HepG2 (cell line): Measurements from ENCODE around the gene AVPR2.

Experiments
- ATF2 ChIP-seq: sonication (generic); formaldehyde crosslinking; IDR thresholded peaks from 2 replicates; pipeline ENCODE4 v1.4.0; 2020; ENCODE audit warnings: missing genetic modification reagents
- EZH2 ChIP-seq: conservative IDR thresholded peaks from 2 replicates; pipeline ENCODE4 v1.6.1; 2012; ENCODE audit warnings: mild to moderate bottlenecking, low read depth, low read length, moderate library complexity
- NR2C2 ChIP-seq: sonication (generic); formaldehyde crosslinking; IDR thresholded peaks from 2 replicates; pipeline ENCODE4 v1.4.0; 2020; ENCODE audit warnings: missing genetic modification reagents, mild to moderate bottlenecking, moderate library complexity, borderline replicate concordance
- PHF5A ChIP-seq: IDR thresholded peaks from one replicate; pipeline ENCODE4 v1.6.1; 2018; ENCODE audit warnings: low read depth, missing genetic modification reagents; ENCODE audit not compliant: unreplicated experiment
- POLR2A ChIP-seq, 2 experiments: IDR thresholded peaks; 2 replicates each; pipeline ENCODE4 v1.6.1; 2011; ENCODE audit warnings: low read depth in 2 of 2, low read length in 2 of 2, mild to moderate bottlenecking in 1 of 2, moderate library complexity in 1 of 2; ENCODE audit not compliant: insufficient read depth in 1 of 2
- PRDM10 ChIP-seq: sonication (generic); formaldehyde crosslinking; IDR thresholded peaks from 2 replicates; pipeline ENCODE4 v1.4.0; 2020; ENCODE audit warnings: low read depth, missing genetic modification reagents
- RBAK ChIP-seq: sonication (generic); formaldehyde crosslinking; IDR thresholded peaks from 2 replicates; pipeline ENCODE4 v1.5.1; 2020; ENCODE audit warnings: mild to moderate bottlenecking, missing genetic modification reagents
- TP53 ChIP-seq: sonication (generic); formaldehyde crosslinking; conservative IDR thresholded peaks from 2 replicates; pipeline ENCODE4 v1.4.0; 2020; ENCODE audit warnings: missing genetic modification reagents
- ZBTB3 ChIP-seq: sonication (generic); formaldehyde crosslinking; IDR thresholded peaks from 2 replicates; pipeline ENCODE4 v1.4.0; 2020; ENCODE audit warnings: low read depth, mild to moderate bottlenecking, moderate library complexity, missing genetic modification reagents, borderline replicate concordance
- ZNF30 ChIP-seq: sonication (generic); formaldehyde crosslinking; IDR thresholded peaks from 2 replicates; pipeline ENCODE4 v1.5.0; 2020; ENCODE audit warnings: mild to moderate bottlenecking, missing genetic modification reagents
- ZNF317 ChIP-seq: sonication (generic); formaldehyde crosslinking; IDR thresholded peaks from 2 replicates; pipeline ENCODE4 v1.5.0; 2020; ENCODE audit warnings: mild to moderate bottlenecking, missing genetic modification reagents
- TF ChIP-seq, protein P1 (sequence below): sonication (generic); formaldehyde crosslinking; IDR thresholded peaks from 2 replicates; pipeline ENCODE4 v1.5.0; 2020; ENCODE audit warnings: mild to moderate bottlenecking, missing genetic modification reagents, moderate library complexity
- TF ChIP-seq, protein P2 (sequence below): sonication (generic); formaldehyde crosslinking; IDR thresholded peaks from 2 replicates; pipeline ENCODE4; 2020; ENCODE audit warnings: missing genetic modification reagents, mild to moderate bottlenecking, borderline replicate concordance

GRCh38 chrX:153924149-153924861 is 19.8 kb downstream of the AVPR2 start:
- TF ChIP-seq TP53 (CRISPR knock-in tag): no peak
- TF ChIP-seq, protein P1, sequence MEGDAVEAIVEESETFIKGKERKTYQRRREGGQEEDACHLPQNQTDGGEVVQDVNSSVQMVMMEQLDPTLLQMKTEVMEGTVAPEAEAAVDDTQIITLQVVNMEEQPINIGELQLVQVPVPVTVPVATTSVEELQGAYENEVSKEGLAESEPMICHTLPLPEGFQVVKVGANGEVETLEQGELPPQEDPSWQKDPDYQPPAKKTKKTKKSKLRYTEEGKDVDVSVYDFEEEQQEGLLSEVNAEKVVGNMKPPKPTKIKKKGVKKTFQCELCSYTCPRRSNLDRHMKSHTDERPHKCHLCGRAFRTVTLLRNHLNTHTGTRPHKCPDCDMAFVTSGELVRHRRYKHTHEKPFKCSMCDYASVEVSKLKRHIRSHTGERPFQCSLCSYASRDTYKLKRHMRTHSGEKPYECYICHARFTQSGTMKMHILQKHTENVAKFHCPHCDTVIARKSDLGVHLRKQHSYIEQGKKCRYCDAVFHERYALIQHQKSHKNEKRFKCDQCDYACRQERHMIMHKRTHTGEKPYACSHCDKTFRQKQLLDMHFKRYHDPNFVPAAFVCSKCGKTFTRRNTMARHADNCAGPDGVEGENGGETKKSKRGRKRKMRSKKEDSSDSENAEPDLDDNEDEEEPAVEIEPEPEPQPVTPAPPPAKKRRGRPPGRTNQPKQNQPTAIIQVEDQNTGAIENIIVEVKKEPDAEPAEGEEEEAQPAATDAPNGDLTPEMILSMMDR (CRISPR knock-in tag): peak; percentile 75
- TF ChIP-seq PHF5A (CRISPR knock-in tag): no peak
- TF ChIP-seq NR2C2: no peak
- TF ChIP-seq, protein P2, sequence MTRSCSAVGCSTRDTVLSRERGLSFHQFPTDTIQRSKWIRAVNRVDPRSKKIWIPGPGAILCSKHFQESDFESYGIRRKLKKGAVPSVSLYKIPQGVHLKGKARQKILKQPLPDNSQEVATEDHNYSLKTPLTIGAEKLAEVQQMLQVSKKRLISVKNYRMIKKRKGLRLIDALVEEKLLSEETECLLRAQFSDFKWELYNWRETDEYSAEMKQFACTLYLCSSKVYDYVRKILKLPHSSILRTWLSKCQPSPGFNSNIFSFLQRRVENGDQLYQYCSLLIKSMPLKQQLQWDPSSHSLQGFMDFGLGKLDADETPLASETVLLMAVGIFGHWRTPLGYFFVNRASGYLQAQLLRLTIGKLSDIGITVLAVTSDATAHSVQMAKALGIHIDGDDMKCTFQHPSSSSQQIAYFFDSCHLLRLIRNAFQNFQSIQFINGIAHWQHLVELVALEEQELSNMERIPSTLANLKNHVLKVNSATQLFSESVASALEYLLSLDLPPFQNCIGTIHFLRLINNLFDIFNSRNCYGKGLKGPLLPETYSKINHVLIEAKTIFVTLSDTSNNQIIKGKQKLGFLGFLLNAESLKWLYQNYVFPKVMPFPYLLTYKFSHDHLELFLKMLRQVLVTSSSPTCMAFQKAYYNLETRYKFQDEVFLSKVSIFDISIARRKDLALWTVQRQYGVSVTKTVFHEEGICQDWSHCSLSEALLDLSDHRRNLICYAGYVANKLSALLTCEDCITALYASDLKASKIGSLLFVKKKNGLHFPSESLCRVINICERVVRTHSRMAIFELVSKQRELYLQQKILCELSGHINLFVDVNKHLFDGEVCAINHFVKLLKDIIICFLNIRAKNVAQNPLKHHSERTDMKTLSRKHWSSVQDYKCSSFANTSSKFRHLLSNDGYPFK (CRISPR knock-in tag): no peak
- TF ChIP-seq ZNF30 (CRISPR knock-in tag): no peak
- TF ChIP-seq POLR2A (IDR thresholded peaks at IDR 0.05; ENCODE audit: insufficient read depth in 1 of 2, low read depth in 2 of 2, low read length in 2 of 2): no peak
- TF ChIP-seq ATF2 (CRISPR knock-in tag): no peak
- no peak for TF ChIP-seq PRDM10
- TF ChIP-seq ZBTB3 (CRISPR knock-in tag): no peak
- TF ChIP-seq ZNF317: no peak
- no peak for TF ChIP-seq RBAK (CRISPR knock-in tag)
- no peak for TF ChIP-seq EZH2
